SK-MEL-5 (cell line): ENCODE data around the gene KRTCAP2. TPM values are rescaled to one million over a fixed set of nuclear protein-coding genes. Genes with fewer than 3 reads are reported as not detected.
"Not testable (repeated sequence)": the region's sequence is repeated elsewhere in the genome, so short reads cannot be mapped to it uniquely, and the experiment has no call there.

Experiments
- DNase-seq: peaks from one replicate; pipeline ENCODE4 v3.0.0-alpha.2; 2016; ENCODE audit warnings: low read depth, low spot score
- in situ Hi-C: cut with HindIII; loops from 2 replicates; pipeline ENCODE4 v1.10.0; 2016; ENCODE audit warnings: low sequenced_read_pairs, high pct_unique_total_duplicates, low pct_unique_long_range_greater_than_20kb
- total RNA-seq: library from RNA; depleted of rRNA; stranded (reverse); fragments of >200 nt; shearing (Covaris generic); gene quantifications from 2 replicates; pipeline ENCODE4 v1.2.3, GENCODE V29; 2014

KRTCAP2 gene
- total RNA-seq, 1 experiment from 2014 or later: 326 TPM

DNA sequence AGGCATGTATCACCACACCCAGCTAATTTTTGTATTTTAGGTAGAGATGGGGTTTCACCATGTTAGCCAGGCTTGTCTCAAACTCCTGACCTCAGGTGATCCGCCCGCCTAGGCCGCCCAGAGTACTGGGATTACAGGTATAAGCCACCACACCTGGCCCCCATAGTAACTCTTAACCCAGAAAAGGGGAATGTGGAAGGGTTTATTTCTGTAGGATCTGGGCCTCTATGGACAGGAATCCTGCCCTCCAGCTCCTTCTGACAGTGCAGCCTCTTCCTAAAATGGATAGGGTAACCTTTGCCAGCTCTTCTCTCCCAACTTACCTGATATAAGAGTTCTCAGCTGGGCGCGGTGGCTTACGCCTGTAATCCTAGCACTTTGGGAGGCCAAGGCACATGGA is 10.5 kb downstream of the KRTCAP2 start:
- in situ Hi-C loops, DNase-seq: not testable (repeated sequence)

GRCh38 chr1:155160128-155160527 is 13.0 kb downstream of the KRTCAP2 start:
- in situ Hi-C loops: no loop called here
- no peak for DNase-seq

DNA sequence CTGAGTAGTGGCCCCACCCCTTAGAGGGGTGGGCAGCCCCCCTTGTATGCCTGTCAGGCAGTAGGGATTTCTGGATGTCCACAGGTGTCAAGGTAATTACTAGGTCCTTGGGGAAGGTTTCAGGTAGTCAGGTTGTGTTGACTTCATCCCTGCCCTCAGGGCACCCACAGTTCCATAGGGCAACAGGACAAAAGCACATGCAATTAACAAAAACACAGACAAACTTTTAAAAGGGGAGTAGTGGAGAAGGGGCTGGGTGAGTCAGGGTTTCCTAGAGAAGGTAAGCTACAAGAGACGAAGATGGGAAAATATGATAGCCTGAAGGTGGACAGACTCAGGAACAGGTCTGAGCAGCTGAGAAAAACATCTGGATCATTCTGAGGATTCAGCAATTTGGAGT is 14.1 kb downstream of the KRTCAP2 start:
- in situ Hi-C loops: no loop called here
- no peak for DNase-seq

DNA sequence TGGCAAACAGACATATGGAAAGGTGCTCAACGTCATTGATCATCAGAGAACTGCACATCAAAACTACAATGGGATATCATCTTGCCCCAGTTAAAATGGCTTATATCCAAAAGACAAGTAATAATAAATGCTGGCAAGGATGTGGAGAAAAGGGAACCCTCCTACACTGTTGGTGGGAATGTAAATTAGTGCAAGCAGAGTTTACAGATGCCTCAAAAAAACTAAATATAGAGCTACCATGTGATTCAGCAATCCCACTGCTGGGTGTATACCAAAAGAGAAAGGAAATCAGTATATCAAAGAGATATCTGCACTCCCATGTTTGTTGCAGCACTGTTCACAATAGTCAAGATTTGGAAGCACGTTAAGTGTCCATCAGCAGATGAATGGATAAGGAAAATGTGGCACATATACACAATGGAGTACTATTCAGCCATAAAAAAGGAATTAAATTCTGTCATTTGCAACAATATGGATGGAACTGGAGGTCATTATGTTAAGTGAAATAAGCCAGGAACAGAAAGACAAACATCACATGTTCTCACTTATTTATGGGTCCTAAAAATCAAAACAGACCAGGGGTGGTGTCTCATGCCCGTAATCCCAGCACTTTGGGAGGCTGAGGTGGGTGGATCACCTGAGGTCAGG is 17.0 kb downstream of the KRTCAP2 start:
- DNase-seq, in situ Hi-C loops: not testable (repeated sequence)

GRCh38 chr1:155145491-155145890 is 27.6 kb downstream of the KRTCAP2 start:
- in situ Hi-C loops: no loop called here
- peak; percentile 44 for DNase-seq

DNA sequence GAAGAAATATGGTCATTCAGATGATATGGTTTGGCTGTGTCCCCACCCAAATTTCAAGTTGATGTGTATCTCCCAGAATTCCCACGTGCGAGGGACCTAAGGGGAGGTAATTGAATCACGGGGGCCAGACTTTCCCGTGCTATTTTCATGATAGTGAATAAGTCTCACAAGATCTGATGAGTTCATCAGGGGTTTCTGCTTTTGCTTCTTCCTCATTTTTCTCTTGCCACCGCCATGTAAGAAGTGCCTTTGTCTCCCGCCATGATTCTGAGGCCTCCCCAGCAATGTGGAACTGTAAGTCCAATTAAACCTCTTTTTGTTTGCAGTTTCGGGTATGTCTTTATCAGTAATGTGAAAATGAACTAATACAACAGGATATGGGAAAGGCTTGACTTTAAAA is 31.4 kb downstream of the KRTCAP2 start:
- no peak for DNase-seq
- in situ Hi-C loops: no loop called here

DNA sequence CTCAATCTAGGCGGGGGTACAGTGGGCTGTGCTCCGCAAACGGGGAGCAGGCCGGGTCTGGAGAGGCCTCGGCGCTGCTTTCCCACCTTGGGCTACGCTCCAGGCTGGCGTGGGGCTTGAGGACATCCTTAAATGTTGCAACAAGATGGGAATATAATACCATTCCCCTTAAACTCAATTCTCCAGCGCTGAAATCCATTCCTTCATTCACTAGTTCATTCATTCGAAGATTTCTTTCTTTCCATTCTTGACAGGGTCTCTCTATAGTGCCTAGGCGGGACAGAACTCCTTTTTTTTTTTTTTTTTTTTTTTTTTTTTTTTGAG is 32.5 kb downstream of the KRTCAP2 start:
- in situ Hi-C loops: no loop called here
- no peak for DNase-seq

GRCh38 chr1:155139895-155140629 is 33.0 kb downstream of the KRTCAP2 start, which contains the start of gene DPM3:
TSS of gene DPM3 (minus strand) at chr1:155140531. CDS start at chr1:155140240, 291 bp downstream.
- peak; percentile 90 for DNase-seq
- in situ Hi-C loops: no loop called here

GRCh38 chr1:155137154-155137949 is 35.8 kb downstream of the KRTCAP2 start:
- no peak for DNase-seq
- in situ Hi-C loops: no loop called here

- in situ Hi-C loops: no loop called here
- no peak for DNase-seq
These were observed 36.4 kb downstream of the KRTCAP2 start for GRCh38 chr1:155136748-155137147.

GRCh38 chr1:155135415-155136028 is 37.6 kb downstream of the KRTCAP2 start, which contains the start of gene SLC50A1:
TSS of gene SLC50A1 (plus strand) at chr1:155135852. CDS start at chr1:155135912, 60 bp downstream.
- in situ Hi-C loops: no loop called here
- DNase-seq: peak; percentile 94

DNA sequence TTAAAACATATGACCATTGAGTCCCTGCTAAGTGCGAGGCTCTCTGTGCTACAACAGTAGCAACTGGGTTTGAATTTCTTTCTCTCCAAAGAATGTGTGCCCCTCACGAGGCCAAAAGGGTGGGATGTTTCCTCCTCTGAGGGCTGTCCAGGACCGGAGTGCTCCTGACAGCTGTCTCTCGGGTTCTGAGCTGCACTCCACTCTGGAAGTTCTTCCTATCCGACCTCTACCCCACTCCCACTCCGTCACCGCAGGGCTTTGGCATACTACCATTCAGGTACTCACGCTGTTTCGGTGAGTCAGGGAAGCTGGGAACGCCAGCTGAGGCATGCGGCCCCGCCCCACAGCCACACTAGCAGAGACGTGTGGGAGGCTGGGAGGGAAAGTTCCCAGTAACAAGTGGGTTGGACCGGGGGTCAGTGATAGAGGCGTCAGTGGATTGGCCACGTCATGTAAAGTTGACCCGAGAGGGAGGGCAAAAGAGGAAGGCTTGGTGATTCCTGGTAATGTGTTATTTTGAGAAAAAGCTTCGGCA is 38.2 kb downstream of the KRTCAP2 start:
- in situ Hi-C loops: no loop called here
- DNase-seq: peak; percentile 71

DNA sequence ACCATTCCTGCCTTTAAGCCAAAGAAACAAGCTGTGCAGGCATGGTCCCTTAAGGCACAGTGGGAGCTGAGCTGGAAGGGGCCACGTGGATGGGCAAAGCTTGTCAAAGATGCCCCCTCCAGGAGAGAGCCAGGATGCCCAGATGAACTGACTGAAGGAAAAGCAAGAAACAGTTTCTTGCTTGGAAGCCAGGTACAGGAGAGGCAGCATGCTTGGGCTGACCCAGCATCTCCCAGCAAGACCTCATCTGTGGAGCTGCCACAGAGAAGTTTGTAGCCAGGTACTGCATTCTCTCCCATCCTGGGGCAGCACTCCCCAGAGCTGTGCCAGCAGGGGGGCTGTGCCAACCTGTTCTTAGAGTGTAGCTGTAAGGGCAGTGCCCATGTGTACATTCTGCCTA is 38.8 kb downstream of the KRTCAP2 start:
- in situ Hi-C loops: no loop called here
- no peak for DNase-seq

GRCh38 chr1:155133799-155134281 is 39.3 kb downstream of the KRTCAP2 start:
- DNase-seq: no peak
- in situ Hi-C loops: no loop called here

- DNase-seq: no peak
- in situ Hi-C loops: no loop called here
These were observed 41.2 kb downstream of the KRTCAP2 start for GRCh38 chr1:155131856-155132255.

GRCh38 chr1:155131285-155131684 is 41.8 kb downstream of the KRTCAP2 start:
- in situ Hi-C loops: no loop called here
- no peak for DNase-seq

- in situ Hi-C loops: no loop called here
- no peak for DNase-seq
These were observed 42.7 kb downstream of the KRTCAP2 start for GRCh38 chr1:155130272-155131006.
